ENCODE data around the gene MAOA. TPM values are rescaled to one million over a fixed set of nuclear protein-coding genes. Genes with fewer than 3 reads are reported as not detected.
"Not testable (repeated sequence)": the region's sequence is repeated elsewhere in the genome, so short reads cannot be mapped to it uniquely, and the experiment has no call there.

MAOA gene
- total RNA-seq, 4 donors from 2014 or later, result 155 to 184 (median 166) TPM

DNA sequence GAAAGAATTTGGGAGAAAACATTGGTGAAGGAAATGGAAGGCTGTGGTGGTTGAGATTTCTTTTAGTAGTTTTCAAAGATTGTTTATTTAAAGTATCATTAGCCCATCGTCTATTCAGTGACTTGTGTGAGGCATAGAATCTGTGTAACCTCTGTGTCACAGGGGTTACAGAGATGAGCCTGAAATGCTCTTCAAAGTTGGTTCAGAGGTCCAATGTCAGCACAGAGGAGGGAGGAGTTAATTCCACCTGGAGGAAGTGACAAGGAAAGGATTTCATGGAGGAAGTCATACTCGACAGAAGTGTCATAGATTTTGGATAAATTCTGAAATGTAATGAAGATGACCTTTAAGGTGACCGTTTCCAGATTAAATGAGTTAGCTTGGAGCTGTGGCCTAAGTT, 8.2 kb downstream of the MAOA start:
- DNase-seq (ENCODE audit: low spot score in 2 of 2), result no peak
- intact Hi-C loops (cut with DNase I; ENCODE audit: low total_unique reads), result no loop called here
- TF ChIP-seq, protein P1, sequence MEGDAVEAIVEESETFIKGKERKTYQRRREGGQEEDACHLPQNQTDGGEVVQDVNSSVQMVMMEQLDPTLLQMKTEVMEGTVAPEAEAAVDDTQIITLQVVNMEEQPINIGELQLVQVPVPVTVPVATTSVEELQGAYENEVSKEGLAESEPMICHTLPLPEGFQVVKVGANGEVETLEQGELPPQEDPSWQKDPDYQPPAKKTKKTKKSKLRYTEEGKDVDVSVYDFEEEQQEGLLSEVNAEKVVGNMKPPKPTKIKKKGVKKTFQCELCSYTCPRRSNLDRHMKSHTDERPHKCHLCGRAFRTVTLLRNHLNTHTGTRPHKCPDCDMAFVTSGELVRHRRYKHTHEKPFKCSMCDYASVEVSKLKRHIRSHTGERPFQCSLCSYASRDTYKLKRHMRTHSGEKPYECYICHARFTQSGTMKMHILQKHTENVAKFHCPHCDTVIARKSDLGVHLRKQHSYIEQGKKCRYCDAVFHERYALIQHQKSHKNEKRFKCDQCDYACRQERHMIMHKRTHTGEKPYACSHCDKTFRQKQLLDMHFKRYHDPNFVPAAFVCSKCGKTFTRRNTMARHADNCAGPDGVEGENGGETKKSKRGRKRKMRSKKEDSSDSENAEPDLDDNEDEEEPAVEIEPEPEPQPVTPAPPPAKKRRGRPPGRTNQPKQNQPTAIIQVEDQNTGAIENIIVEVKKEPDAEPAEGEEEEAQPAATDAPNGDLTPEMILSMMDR (IDR thresholded peaks at IDR 0.05), result no peak
- TF ChIP-seq POLR2A (IDR thresholded peaks at IDR 0.05), result no peak
- WGBS, 2 donors, result 72 to 84% methylated on average over 3 of the region's 3 CpGs
- no peak overlapping the region for H3K4me3 ChIP-seq (ENCODE audit: low read depth, poor library complexity, severe bottlenecking)

DNA sequence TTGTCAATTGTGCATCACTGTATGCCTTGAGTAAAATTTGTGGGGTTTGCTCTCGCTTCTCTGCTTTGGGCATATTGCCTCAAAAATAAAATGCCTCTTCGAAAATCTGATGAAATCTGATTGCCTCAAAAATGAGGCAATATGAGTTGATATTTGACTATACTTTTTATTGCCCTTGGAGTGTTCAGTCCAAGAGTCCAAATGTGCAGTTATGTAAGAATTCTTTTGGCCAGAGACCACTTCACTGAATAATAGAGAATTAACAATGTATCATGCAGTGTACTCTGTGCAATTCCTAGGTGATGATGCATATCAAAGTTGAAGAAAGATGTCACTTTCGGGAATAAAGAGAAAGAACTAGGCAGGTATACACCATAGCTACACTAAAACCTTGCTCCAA, 8.6 kb downstream of the MAOA start:
- 59 to 71% methylated on average over 3 of the region's 3 CpGs for WGBS, 2 donors
- intact Hi-C loops (cut with DNase I; ENCODE audit: low total_unique reads), result no loop called here
- H3K4me3 ChIP-seq (ENCODE audit: low read depth, poor library complexity, severe bottlenecking), result no peak overlapping the region

DNA sequence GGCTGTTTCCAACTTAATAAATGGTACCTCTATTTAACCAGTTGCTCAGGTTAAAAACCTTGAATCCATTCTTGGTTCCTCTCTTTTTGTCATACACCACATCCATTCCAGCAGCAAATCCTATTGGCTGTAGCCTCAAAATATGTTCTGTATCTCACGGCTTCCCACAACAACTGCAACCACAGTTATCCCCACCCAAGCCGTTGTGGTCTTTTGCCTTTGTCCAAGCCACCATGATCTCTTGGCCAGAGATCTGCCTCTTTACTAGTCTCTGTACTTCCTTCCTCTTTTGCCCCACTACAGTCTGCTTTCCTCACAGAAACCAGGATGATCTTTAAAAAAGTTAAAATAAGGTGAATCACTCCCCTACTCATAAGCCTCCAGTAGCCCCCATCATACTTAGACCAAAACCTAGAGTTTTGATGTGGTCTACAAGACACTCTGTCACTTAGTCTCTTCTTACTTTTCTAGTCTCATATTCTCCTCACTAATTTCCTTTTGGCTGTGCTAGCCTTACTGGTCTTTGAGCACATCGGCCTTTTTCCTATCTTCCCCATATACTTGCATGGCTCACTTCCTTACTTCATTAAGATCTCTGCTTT, 10.3 kb downstream of the MAOA start:
- WGBS, 2 donors, result 78 to 80% methylated on average over 3 of the region's 3 CpGs
- no peak for DNase-seq (ENCODE audit: low spot score in 2 of 2)
- intact Hi-C loops (cut with DNase I; ENCODE audit: low total_unique reads), result no loop called here
- TF ChIP-seq POLR2A (IDR thresholded peaks at IDR 0.05), result no peak
- TF ChIP-seq, protein P1 (IDR thresholded peaks at IDR 0.05), result no peak
- H3K4me3 ChIP-seq (ENCODE audit: low read depth, poor library complexity, severe bottlenecking), result no peak overlapping the region

More for the DNA sequence above, 8.6 kb downstream of the MAOA start:
- no peak for DNase-seq (ENCODE audit: low spot score in 2 of 2)
- TF ChIP-seq, protein P1 (IDR thresholded peaks at IDR 0.05), result no peak
- TF ChIP-seq POLR2A (IDR thresholded peaks at IDR 0.05), result no peak

DNA sequence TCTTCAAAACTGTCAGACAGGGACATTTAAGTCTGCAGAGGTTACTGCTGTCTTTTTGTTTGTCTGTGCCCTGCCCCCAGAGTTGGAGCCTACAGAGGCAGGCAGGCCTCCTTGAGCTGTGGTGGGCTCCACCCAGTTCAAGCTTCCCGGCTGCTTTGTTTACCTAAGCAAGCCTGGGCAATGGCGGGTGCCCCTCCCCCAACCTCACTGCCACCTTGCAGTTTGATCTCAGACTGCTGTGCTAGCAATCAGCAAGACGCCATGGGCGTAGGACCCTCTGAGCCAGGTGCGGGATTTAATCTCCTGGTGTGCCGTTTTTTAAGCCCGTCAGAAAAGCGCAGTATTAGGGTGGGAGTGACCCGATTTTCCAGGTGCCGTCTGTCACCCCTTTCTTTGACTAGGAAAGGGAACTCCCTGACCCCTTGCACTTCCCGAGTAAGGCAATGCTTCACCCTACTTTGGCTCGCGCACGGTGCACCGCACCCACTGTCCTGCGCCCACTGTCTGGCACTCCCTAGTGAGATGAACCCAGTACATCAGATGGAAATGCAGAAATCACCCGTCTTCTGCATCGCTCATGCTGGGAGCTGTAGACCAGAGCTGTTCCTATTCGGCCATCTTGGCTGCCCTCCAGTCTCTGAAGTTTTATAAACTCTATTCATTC, 20.0 kb downstream of the MAOA start:
- DNase-seq (ENCODE audit: low spot score in 2 of 2); intact Hi-C loops (cut with DNase I; ENCODE audit: low total_unique reads); H3K4me3 ChIP-seq (ENCODE audit: low read depth, poor library complexity, severe bottlenecking): not testable (repeated sequence)
- WGBS, 2 donors, result 31 to 88% methylated on average over 19 of the region's 19 CpGs

DNA sequence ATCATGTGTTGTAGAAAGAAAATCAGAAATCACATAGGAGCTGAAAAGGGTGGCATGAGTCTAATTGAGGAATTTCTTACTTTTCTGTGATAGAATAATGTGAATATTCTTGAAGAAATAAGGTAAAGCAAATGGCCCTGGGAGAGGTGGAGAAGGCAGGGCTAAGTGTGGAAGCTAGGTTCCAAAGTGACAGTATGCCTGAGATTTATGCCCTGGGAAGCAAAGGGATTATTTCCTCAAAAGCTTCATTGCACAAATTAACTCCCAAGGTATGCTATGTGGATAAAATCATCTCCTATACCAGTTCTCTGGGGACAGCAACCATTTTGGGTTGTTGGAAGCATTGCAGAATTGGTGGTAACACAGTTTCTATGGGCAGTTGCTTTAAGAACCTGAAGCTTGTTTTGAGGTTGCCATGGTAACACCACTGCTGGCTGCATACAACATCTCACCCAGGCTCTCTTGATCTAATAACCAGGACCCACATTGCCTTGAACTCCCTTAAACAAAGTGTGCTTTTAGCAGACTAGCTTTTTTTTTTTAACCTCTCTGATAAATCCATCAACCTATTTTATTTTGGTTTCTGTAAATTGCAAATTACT, 21.0 kb downstream of the MAOA start:
- DNase-seq (ENCODE audit: low spot score in 2 of 2), result no peak
- no peak for TF ChIP-seq POLR2A (IDR thresholded peaks at IDR 0.05)
- TF ChIP-seq, protein P1 (IDR thresholded peaks at IDR 0.05), result no peak
- intact Hi-C loops (cut with DNase I; ENCODE audit: low total_unique reads), result no loop called here

DNA sequence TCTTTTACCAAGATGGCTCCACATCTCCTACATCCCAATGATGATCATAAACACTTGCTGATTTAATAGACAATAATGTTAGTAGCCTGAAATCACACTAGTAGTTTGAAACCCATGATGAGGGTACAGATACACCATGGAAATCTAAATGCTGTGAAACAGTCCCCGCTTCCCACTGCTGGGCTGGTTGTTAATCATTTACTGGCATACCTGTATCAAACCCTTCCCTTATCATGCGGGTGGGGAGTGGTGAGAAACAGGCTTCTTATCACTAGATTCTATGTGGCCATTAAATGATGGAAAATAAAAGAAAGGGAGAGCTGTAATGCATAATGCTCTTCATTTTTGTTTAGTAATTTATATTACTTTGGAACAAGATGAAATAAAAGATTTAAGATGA, 21.9 kb downstream of the MAOA start:
- no peak overlapping the region for H3K4me3 ChIP-seq (ENCODE audit: low read depth, poor library complexity, severe bottlenecking)
- intact Hi-C loops (cut with DNase I; ENCODE audit: low total_unique reads), result no loop called here
- DNase-seq (ENCODE audit: low spot score in 2 of 2), result no peak
- no peak for TF ChIP-seq POLR2A (IDR thresholded peaks at IDR 0.05)
- TF ChIP-seq, protein P1 (IDR thresholded peaks at IDR 0.05), result no peak
- WGBS, 2 donors, result 89 to 97% methylated on average over 2 of the region's 2 CpGs

More for the DNA sequence above, 21.0 kb downstream of the MAOA start:
- H3K4me3 ChIP-seq (ENCODE audit: low read depth, poor library complexity, severe bottlenecking), result no peak overlapping the region

Data from lower leg skin (tissue), 4 donors.